KMS-11 (cell line): ENCODE measurements around the gene DRC7.

Experiments
- H2AFZ ChIP-seq: fragments of 200-600 bp; sonication (generic); 2 replicates; pipeline ENCODE4 v1.6.1; 2016; ENCODE audit warnings: antibody characterized with exemption, mixed run types, low read depth
- H3K27ac ChIP-seq: fragments of 200-600 bp; sonication (generic); 2 replicates; pipeline ENCODE4 v1.6.1; 2016; ENCODE audit warnings: mild to moderate bottlenecking, mixed run types
- H3K27me3 ChIP-seq: fragments of 200-600 bp; sonication (generic); 2 replicates; pipeline ENCODE4 v1.6.1; 2017; ENCODE audit warnings: mild to moderate bottlenecking, low read depth, mixed run types, moderate library complexity; ENCODE audit not compliant: insufficient read depth
- H3K36me3 ChIP-seq: fragments of 200-600 bp; sonication (generic); 2 replicates; pipeline ENCODE4 v1.6.1; 2017; ENCODE audit warnings: mild to moderate bottlenecking, mixed run types; ENCODE audit not compliant: insufficient read depth
- H3K4me1 ChIP-seq: fragments of 200-600 bp; sonication (generic); 2 replicates; pipeline ENCODE4 v1.6.1; 2016; ENCODE audit warnings: mild to moderate bottlenecking, low read depth, mixed run types; ENCODE audit not compliant: poor library complexity, severe bottlenecking
- H3K4me2 ChIP-seq: fragments of 200-600 bp; sonication (generic); 2 replicates; pipeline ENCODE4 v1.7.0; 2016; ENCODE audit warnings: mild to moderate bottlenecking, mixed run types
- H3K4me3 ChIP-seq: fragments of 200-600 bp; sonication (generic); IDR thresholded peaks from 2 replicates; pipeline ENCODE4 v1.6.1; 2017; ENCODE audit warnings: low read depth, low read length, mixed read lengths; ENCODE audit not compliant: insufficient read depth
- H3K79me2 ChIP-seq: fragments of 200-600 bp; sonication (generic); 2 replicates; pipeline ENCODE4 v1.6.1; 2016; ENCODE audit warnings: low read depth, mixed run types; ENCODE audit not compliant: insufficient read depth
- H3K9ac ChIP-seq: fragments of 200-600 bp; sonication (generic); 2 replicates; pipeline ENCODE4 v1.6.1; 2016; ENCODE audit warnings: mild to moderate bottlenecking, mixed run types
- H4K20me1 ChIP-seq: fragments of 200-600 bp; sonication (generic); 2 replicates; pipeline ENCODE4 v1.6.1; 2016; ENCODE audit warnings: mild to moderate bottlenecking, mixed run types; ENCODE audit not compliant: insufficient read depth
- CTCF ChIP-seq: fragments of 200-600 bp; sonication (generic); conservative IDR thresholded peaks from 2 replicates; pipeline ENCODE4 v1.6.1; 2017; ENCODE audit warnings: low read depth, mild to moderate bottlenecking, antibody characterized with exemption, low read length, moderate library complexity, mixed read lengths

DRC7 gene

GRCh38 chr16:57658878-57659674 lies 35.5 kb upstream of the DRC7 start:
- H3K27ac ChIP-seq = no peak overlapping the region
- no peak for TF ChIP-seq CTCF
- H3K79me2 ChIP-seq = no peaks in the 10 kb centered on the region
- H3K4me3 ChIP-seq = no peak overlapping the region
- H3K4me1 ChIP-seq = no peaks in the 10 kb centered on the region
- H3K36me3 ChIP-seq = no peaks in the 10 kb centered on the region
- H4K20me1 ChIP-seq = no peaks in the 10 kb centered on the region
- no peak overlapping the region for H3K4me2 ChIP-seq
- no peak overlapping the region for H3K9ac ChIP-seq
- H2AFZ ChIP-seq = no peak overlapping the region
- H3K27me3 ChIP-seq = no peaks in the 10 kb centered on the region

GRCh38 chr16:57660715-57661463 lies 33.7 kb upstream of the DRC7 start:
- Histone ChIP-seq H3K79me2 (no peaks in the 10 kb centered on the region), H3K36me3 (no peaks in the 10 kb centered on the region), H3K4me2 (no peak overlapping the region), H3K27ac (no peak overlapping the region), H2AFZ (no peak overlapping the region), H3K4me1 (no peaks in the 10 kb centered on the region), H3K27me3 (no peaks in the 10 kb centered on the region), H4K20me1 (no peaks in the 10 kb centered on the region), H3K9ac (no peak overlapping the region), H3K4me3 (no peak overlapping the region)
- TF ChIP-seq CTCF = no peak

GRCh38 chr16:57661510-57661909 lies 33.1 kb upstream of the DRC7 start:
- Histone ChIP-seq H3K27me3 (no peaks in the 10 kb centered on the region), H3K36me3 (no peaks in the 10 kb centered on the region), H4K20me1 (no peaks in the 10 kb centered on the region), H3K79me2 (no peaks in the 10 kb centered on the region), H3K4me1 (no peaks in the 10 kb centered on the region), H2AFZ (no peak overlapping the region), H3K9ac (no peak overlapping the region), H3K27ac (no peak overlapping the region), H3K4me2 (no peak overlapping the region), H3K4me3 (no peak overlapping the region)
- TF ChIP-seq CTCF = no peak

GRCh38 chr16:57661936-57662906 lies 32.4 kb upstream of the DRC7 start:
- Histone ChIP-seq H3K4me3 (no peak overlapping the region), H3K27me3 (no peaks in the 10 kb centered on the region), H3K4me1 (no peaks in the 10 kb centered on the region), H3K79me2 (no peaks in the 10 kb centered on the region), H3K4me2 (no peak overlapping the region), H3K36me3 (no peaks in the 10 kb centered on the region), H4K20me1 (no peaks in the 10 kb centered on the region), H2AFZ (no peak overlapping the region), H3K27ac (no peak overlapping the region), H3K9ac (no peak overlapping the region)
- no peak for TF ChIP-seq CTCF
